Measurements from ENCODE around the gene FARP2.
A peak's percentile ranks its signal among the peaks of the same experiment; 100 is the strongest.
"Not testable (repeated sequence)": the region's sequence is repeated elsewhere in the genome, so short reads cannot be mapped to it uniquely, and the experiment has no call there.

The FARP2 gene

GRCh38 chr2:241386519-241386918 lies 30.4 kb downstream of the FARP2 start:
- no peak overlapping the region for H3K4me3 ChIP-seq (ENCODE audit: low read depth, low read length)
- no peak for TF ChIP-seq MYC (IDR thresholded peaks at IDR 0.05; ENCODE audit: low read depth, low read length)
- no peak for TF ChIP-seq CTCF (IDR thresholded peaks at IDR 0.05; ENCODE audit: low read depth, low read length)
- TF ChIP-seq MAX (IDR thresholded peaks at IDR 0.05; ENCODE audit: low read depth, low read length): no peak
- TF ChIP-seq POLR2A (IDR thresholded peaks at IDR 0.05; ENCODE audit: extremely low read depth, insufficient read length): no peak
- no peak for DNase-seq (ENCODE audit: low read depth)

- TF ChIP-seq MAX (IDR thresholded peaks at IDR 0.05; ENCODE audit: low read depth, low read length): no peak
- no peak for TF ChIP-seq CTCF (IDR thresholded peaks at IDR 0.05; ENCODE audit: low read depth, low read length)
- no peak for TF ChIP-seq MYC (IDR thresholded peaks at IDR 0.05; ENCODE audit: low read depth, low read length)
- no peak for TF ChIP-seq POLR2A (IDR thresholded peaks at IDR 0.05; ENCODE audit: extremely low read depth, insufficient read length)
- no peak for DNase-seq (ENCODE audit: low read depth)
- H3K4me3 ChIP-seq (ENCODE audit: low read depth, low read length): no peak overlapping the region
Observed at GRCh38 chr2:241389697-241390096, 33.6 kb downstream of the FARP2 start.

- H3K4me3 ChIP-seq (ENCODE audit: low read depth, low read length): no peak overlapping the region
- TF ChIP-seq CTCF (IDR thresholded peaks at IDR 0.05; ENCODE audit: low read depth, low read length): no peak
- TF ChIP-seq POLR2A (IDR thresholded peaks at IDR 0.05; ENCODE audit: extremely low read depth, insufficient read length): no peak
- no peak for TF ChIP-seq MYC (IDR thresholded peaks at IDR 0.05; ENCODE audit: low read depth, low read length)
- TF ChIP-seq MAX (IDR thresholded peaks at IDR 0.05; ENCODE audit: low read depth, low read length): no peak
- no peak for DNase-seq (ENCODE audit: low read depth)
Observed at GRCh38 chr2:241390301-241391206, 34.5 kb downstream of the FARP2 start.

GRCh38 chr2:241391892-241392665 lies 36.0 kb downstream of the FARP2 start:
- TF ChIP-seq CTCF (IDR thresholded peaks at IDR 0.05; ENCODE audit: low read depth, low read length) (peak; percentile 52), MYC (IDR thresholded peaks at IDR 0.05; ENCODE audit: low read depth, low read length) (no peak)
- peak; percentile 45 for DNase-seq (ENCODE audit: low read depth)
- no peak overlapping the region for H3K4me3 ChIP-seq (ENCODE audit: low read depth, low read length)

- H3K4me3 ChIP-seq (ENCODE audit: low read depth, low read length); DNase-seq (ENCODE audit: low read depth): not testable (repeated sequence)
Observed at GRCh38 chr2:241392753-241393152, 36.7 kb downstream of the FARP2 start.

- TF ChIP-seq MYC (IDR thresholded peaks at IDR 0.05; ENCODE audit: low read depth, low read length) (no peak), POLR2A (IDR thresholded peaks at IDR 0.05; ENCODE audit: extremely low read depth, insufficient read length) (no peak), MAX (IDR thresholded peaks at IDR 0.05; ENCODE audit: low read depth, low read length) (no peak), CTCF (IDR thresholded peaks at IDR 0.05; ENCODE audit: low read depth, low read length) (no peak)
- DNase-seq (ENCODE audit: low read depth): no peak
- H3K4me3 ChIP-seq (ENCODE audit: low read depth, low read length): no peak overlapping the region
Observed at GRCh38 chr2:241393524-241394196, 37.6 kb downstream of the FARP2 start.

GRCh38 chr2:241396809-241397208 lies 40.7 kb downstream of the FARP2 start:
- not testable (repeated sequence) for DNase-seq (ENCODE audit: low read depth); H3K4me3 ChIP-seq (ENCODE audit: low read depth, low read length)
